HT-29 (cell line): ENCODE data around the gene ITPKB. TPM values are rescaled to one million over a fixed set of nuclear protein-coding genes. Genes with fewer than 3 reads are reported as not detected.
"Not testable (repeated sequence)": the region's sequence is repeated elsewhere in the genome, so short reads cannot be mapped to it uniquely, and the experiment has no call there.

Experiments used
- DNase-seq: peaks from one replicate; pipeline ENCODE4 v3.0.0-alpha.2; 2015; ENCODE audit warnings: low spot score
- total RNA-seq: library from RNA; depleted of rRNA; stranded (reverse); fragments of >200 nt; shearing (Covaris generic); gene quantifications from 2 replicates; pipeline ENCODE4 v1.2.3, GENCODE V29; 2014

Gene ITPKB
- total RNA-seq, 1 experiment from 2014 or later, result 2.9 TPM

- DNase-seq, result no peak
These were observed 7.7 kb downstream of the ITPKB start for GRCh38 chr1:226731257-226731893.

- no peak for DNase-seq
These were observed 8.2 kb downstream of the ITPKB start for GRCh38 chr1:226730836-226731235.

GRCh38 chr1:226730071-226730470, 9.0 kb downstream of the ITPKB start:
- no peak for DNase-seq

- DNase-seq, result no peak
These were observed 10.6 kb downstream of the ITPKB start for GRCh38 chr1:226728448-226728847.

- DNase-seq, result no peak
These were observed 13.2 kb downstream of the ITPKB start for GRCh38 chr1:226725897-226726267.

GRCh38 chr1:226723657-226724532, 15.2 kb downstream of the ITPKB start:
- DNase-seq, result no peak

- DNase-seq, result no peak
These were observed 16.0 kb downstream of the ITPKB start for GRCh38 chr1:226722901-226723656.

- no peak for DNase-seq
These were observed 16.7 kb downstream of the ITPKB start for GRCh38 chr1:226722240-226722900.

GRCh38 chr1:226720574-226720973, 18.5 kb downstream of the ITPKB start:
- DNase-seq, result not testable (repeated sequence)

- no peak for DNase-seq
These were observed 19.3 kb downstream of the ITPKB start for GRCh38 chr1:226719596-226720387.

GRCh38 chr1:226717256-226717909, 21.7 kb downstream of the ITPKB start:
- no peak for DNase-seq

- no peak for DNase-seq
These were observed 22.5 kb downstream of the ITPKB start for GRCh38 chr1:226716577-226716976.

- DNase-seq, result no peak
These were observed 24.9 kb downstream of the ITPKB start for GRCh38 chr1:226714148-226714547.

- DNase-seq, result no peak
These were observed 26.2 kb downstream of the ITPKB start for GRCh38 chr1:226712742-226713419.

GRCh38 chr1:226711976-226712741, 26.9 kb downstream of the ITPKB start:
- DNase-seq, result no peak

GRCh38 chr1:226710501-226710900, 28.6 kb downstream of the ITPKB start:
- no peak for DNase-seq

GRCh38 chr1:226709953-226710352, 29.1 kb downstream of the ITPKB start:
- DNase-seq, result no peak

- no peak for DNase-seq
These were observed 30.1 kb downstream of the ITPKB start for GRCh38 chr1:226708967-226709396.

- DNase-seq, result no peak
These were observed 30.7 kb downstream of the ITPKB start for GRCh38 chr1:226708342-226708780.
